Measurements from ENCODE around the gene ERGIC1. TPM values are rescaled to one million over a fixed set of nuclear protein-coding genes. Genes with fewer than 3 reads are reported as not detected.

The ERGIC1 gene
- total and polyA plus RNA-seq, 2 experiments from 2014 or later = 25.2 to 92.2 TPM

GRCh38 chr5:172858990-172859811 lies 25.1 kb downstream of the ERGIC1 start:
- no peak overlapping the region for H2AFZ ChIP-seq
- H3K27ac ChIP-seq (ENCODE audit: low read depth) = peak overlapping the region; percentile 32; the same call in 1 of the 2 replicates
- H3K79me2 ChIP-seq (replicated peaks; ENCODE audit: insufficient read depth) = peaks cover 74% of the 10 kb centered on the region
- Mint-ChIP-seq H3K4me1 (peaks cover 45% of the 10 kb centered on the region), H3K4me3 (no peak overlapping the region), H3K27me3 (ENCODE audit: insufficient read depth, low read depth, poor library complexity) (peaks cover 9% of the 10 kb centered on the region), H3K9me3 (no peaks in the 10 kb centered on the region), H3K27ac (peak overlapping the region; percentile 71), H3K36me3 (ENCODE audit: low read depth) (peaks cover 15% of the 10 kb centered on the region)
- no peak overlapping the region for H3K4me3 ChIP-seq
- peaks cover 43% of the 10 kb centered on the region for H4K20me1 ChIP-seq (replicated peaks; ENCODE audit: insufficient read depth)
- no peak overlapping the region for H3K4me2 ChIP-seq
- H3K4me1 ChIP-seq (ENCODE audit: insufficient read depth) = no peaks in the 10 kb centered on the region
- ATAC-seq (peak; percentile 13; the same call in 1 of the 3 replicates), DNase-seq (ENCODE audit: low spot score) (no peak)
- no peaks in the 10 kb centered on the region; the same call in 1 of the 2 replicates for H3K36me3 ChIP-seq (ENCODE audit: insufficient read depth)
- no peak for TF ChIP-seq EZH2phosphoT487 (IDR thresholded peaks at IDR 0.05; ENCODE audit: unreplicated experiment)
- no peak for TF ChIP-seq ZNF114 (CRISPR knock-in tag; IDR thresholded peaks at IDR 0.05)
- no peak for TF ChIP-seq NANOG (IDR thresholded peaks at IDR 0.05; ENCODE audit: borderline replicate concordance)
- no peak for TF ChIP-seq JUNB (IDR thresholded peaks at IDR 0.05; ENCODE audit: unreplicated experiment)
- TF ChIP-seq ETS1 (IDR thresholded peaks at IDR 0.05) = no peak
- H3K9me2 ChIP-seq (ENCODE audit: insufficient read depth) = no peaks in the 10 kb centered on the region
- H3F3A ChIP-seq (replicated peaks; ENCODE audit: low read depth) = no peaks in the 10 kb centered on the region
- H3K27me3 ChIP-seq (ENCODE audit: insufficient read depth) = no peaks in the 10 kb centered on the region

GRCh38 chr5:172859966-172860365 lies 25.9 kb downstream of the ERGIC1 start:
- H3K27ac ChIP-seq (ENCODE audit: low read depth) = no peak overlapping the region
- H3F3A ChIP-seq (replicated peaks; ENCODE audit: low read depth) = no peaks in the 10 kb centered on the region
- Mint-ChIP-seq H3K27ac (no peak overlapping the region; the same call in 1 of the 2 replicates), H3K4me1 (peaks cover 45% of the 10 kb centered on the region), H3K4me3 (no peak overlapping the region), H3K36me3 (ENCODE audit: low read depth) (peaks cover 15% of the 10 kb centered on the region), H3K9me3 (no peaks in the 10 kb centered on the region), H3K27me3 (ENCODE audit: insufficient read depth, low read depth, poor library complexity) (peaks cover 9% of the 10 kb centered on the region)
- no peaks in the 10 kb centered on the region; the same call in 1 of the 2 replicates for H3K36me3 ChIP-seq (ENCODE audit: insufficient read depth)
- H2AFZ ChIP-seq = no peak overlapping the region
- no peak overlapping the region for H3K4me2 ChIP-seq
- TF ChIP-seq ETS1 (IDR thresholded peaks at IDR 0.05) = no peak
- no peak for TF ChIP-seq JUNB (IDR thresholded peaks at IDR 0.05; ENCODE audit: unreplicated experiment)
- no peak for TF ChIP-seq STAT1 (IDR thresholded peaks at IDR 0.05; ENCODE audit: unreplicated experiment)
- TF ChIP-seq CTCF (conservative IDR thresholded peaks at IDR 0.05; ENCODE audit: low read depth in 2 of 2) = no peak
- peaks cover 6% of the 10 kb centered on the region; the same call in 1 of the 2 replicates for H3K4me1 ChIP-seq (ENCODE audit: insufficient read depth)
- peaks cover 74% of the 10 kb centered on the region for H3K79me2 ChIP-seq (replicated peaks; ENCODE audit: insufficient read depth)
- no peaks in the 10 kb centered on the region for H3K27me3 ChIP-seq (ENCODE audit: insufficient read depth)
- H3K4me3 ChIP-seq = no peak overlapping the region
- ATAC-seq (no peak), DNase-seq (ENCODE audit: low spot score) (no peak)
- no peaks in the 10 kb centered on the region for H3K9me2 ChIP-seq (ENCODE audit: insufficient read depth)
- H4K20me1 ChIP-seq (replicated peaks; ENCODE audit: insufficient read depth) = peaks cover 49% of the 10 kb centered on the region
